ENCODE data around the gene CYB5RL.

GRCh38 chr1:54237586-54237985 is 37.8 kb upstream of the CYB5RL start:
- TF ChIP-seq POLR2AphosphoS5 (IDR thresholded peaks at IDR 0.05) (no peak), CTCF (IDR thresholded peaks at IDR 0.05) (no peak)

Measured in transverse colon (tissue), 4 donors.